Right lobe of liver (tissue), 4 donors: ENCODE measurements around the gene ZNF644.

Source experiments
- CTCF ChIP-seq, 4 donors: fragments of 200-600 bp in 3 of 4; fragments of 450-650 bp in 1 of 4; IDR thresholded peaks; one replicate each; pipeline versions ENCODE4 v1.5.1 to v1.8.0; 2016 to 2022; ENCODE audit warnings: antibody characterized with exemption in 4 of 4, mild to moderate bottlenecking in 2 of 4
- POLR2A ChIP-seq: fragments of 450-650 bp; IDR thresholded peaks from one replicate; pipeline ENCODE4 v1.6.1; 2017; ENCODE audit warnings: antibody characterized with exemption, mild to moderate bottlenecking
- donor health status: DM: no; HTN: no; CAD: no.
- donor health status: DM: no; HTN: no; CAD: no.
- donor health status: DM: no; HTN: yes; CAD: no.

- TF ChIP-seq CTCF (IDR thresholded peaks at IDR 0.05) (no peak), POLR2A (no peak)
These were observed 5.9 kb downstream of the ZNF644 start for GRCh38 chr1:91015794-91016550.
